ENCODE results near the gene MYL3.

MYL3 gene

GRCh38 chr3:46865546-46865945 lies 2.3 kb upstream of the MYL3 start:
- no peak for DNase-seq (ENCODE audit: low read depth in 3 of 3)

DNA sequence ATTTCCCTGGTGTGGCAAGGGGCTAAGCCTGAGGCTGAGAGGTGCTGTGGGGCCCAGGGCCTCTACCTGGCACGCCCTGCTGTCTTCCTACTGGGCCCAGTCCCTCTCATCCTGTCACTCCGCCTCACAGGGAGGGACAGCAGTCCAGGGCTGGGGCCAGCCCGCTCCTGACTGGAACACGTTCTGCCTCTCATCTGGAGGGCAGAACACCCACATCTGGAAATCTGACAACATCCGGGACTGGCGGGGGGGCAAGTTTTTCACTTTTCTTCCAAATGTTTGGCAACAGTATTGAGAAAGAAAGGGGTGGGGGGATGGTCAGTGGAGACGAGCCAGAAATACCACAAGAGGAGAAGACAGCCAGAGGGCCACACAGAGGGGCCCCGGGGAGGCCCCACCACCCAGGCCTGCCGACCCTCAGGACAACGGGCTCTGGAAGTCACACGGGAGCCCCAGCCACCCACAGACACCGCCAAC lies 1.8 kb upstream of the MYL3 start:
- DNase-seq (ENCODE audit: low read depth in 3 of 3), result no peak

- DNase-seq (ENCODE audit: low read depth in 3 of 3), result no peak
Observed at GRCh38 chr3:46864061-46864881, 1.0 kb upstream of the MYL3 start.

DNA sequence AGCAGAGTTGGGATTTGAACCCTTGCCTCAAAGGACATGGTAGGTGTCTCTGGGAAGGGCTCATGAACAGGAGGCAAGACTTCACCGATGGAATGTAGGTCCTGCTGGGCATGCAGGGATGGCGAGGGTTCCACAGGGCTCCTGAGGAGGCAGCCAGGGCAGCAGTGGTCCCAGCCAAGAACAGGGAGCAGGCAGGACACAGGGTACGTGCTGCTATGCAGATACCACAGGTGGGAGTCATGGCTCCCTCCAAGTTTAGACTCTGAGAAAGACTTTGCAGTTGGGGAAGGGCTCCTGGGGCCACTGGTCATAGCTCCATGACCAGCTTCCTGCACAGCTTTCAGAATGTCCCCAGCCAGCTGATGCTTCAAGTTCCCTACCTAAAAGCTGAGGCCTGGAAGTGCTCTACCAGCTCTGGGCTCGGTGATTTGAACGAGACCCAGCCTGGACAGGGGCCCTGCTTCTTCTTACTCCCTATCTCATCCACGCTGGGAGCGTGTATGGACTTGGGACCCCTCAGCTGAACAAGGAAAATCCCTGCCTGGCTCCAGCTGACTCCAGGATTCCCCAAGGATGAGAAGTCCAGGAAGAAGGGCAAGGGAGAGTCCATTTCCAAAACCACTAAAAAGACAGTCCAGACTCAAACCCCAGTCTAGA lies 747 bp downstream of the MYL3 start:
- DNase-seq (ENCODE audit: low read depth in 3 of 3), result no peak

DNA sequence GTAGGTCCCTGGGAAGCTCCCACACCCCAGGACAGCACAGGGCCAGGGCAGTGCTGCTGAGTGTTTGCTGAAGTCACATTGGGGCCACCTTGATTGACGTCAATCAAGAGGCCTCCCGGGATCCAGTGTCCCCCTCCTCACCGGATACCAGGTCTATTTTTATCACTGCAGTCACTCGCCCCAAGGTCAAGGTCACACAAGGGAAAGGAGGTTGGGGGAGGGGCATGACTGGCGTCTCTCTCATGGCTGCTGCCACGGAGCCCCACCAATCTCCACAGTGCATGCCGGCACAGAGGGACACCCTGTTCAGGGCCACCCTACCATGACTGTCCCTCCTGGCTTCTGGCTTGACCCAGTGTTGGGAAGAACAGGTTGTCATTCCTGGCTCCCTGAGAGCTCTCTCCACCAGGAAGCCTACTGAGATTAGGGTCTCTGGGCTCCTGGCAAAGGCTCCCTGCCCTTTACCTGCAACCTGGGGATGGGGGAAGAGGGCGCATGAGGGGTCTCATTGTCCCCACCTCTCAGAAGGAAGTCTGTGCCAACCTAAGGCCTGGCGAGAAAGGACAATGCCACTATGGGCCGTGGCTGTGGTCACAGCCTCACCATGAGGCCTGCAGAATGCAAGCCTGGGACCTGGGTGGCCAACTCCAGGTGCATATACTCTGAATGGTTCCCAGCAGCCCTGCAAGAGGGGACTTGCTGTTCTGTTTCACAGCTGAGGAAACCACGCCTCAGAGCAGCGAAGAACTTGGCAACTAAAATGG lies 1.5 kb downstream of the MYL3 start:
- DNase-seq (ENCODE audit: low read depth in 3 of 3), result no peak

DNA sequence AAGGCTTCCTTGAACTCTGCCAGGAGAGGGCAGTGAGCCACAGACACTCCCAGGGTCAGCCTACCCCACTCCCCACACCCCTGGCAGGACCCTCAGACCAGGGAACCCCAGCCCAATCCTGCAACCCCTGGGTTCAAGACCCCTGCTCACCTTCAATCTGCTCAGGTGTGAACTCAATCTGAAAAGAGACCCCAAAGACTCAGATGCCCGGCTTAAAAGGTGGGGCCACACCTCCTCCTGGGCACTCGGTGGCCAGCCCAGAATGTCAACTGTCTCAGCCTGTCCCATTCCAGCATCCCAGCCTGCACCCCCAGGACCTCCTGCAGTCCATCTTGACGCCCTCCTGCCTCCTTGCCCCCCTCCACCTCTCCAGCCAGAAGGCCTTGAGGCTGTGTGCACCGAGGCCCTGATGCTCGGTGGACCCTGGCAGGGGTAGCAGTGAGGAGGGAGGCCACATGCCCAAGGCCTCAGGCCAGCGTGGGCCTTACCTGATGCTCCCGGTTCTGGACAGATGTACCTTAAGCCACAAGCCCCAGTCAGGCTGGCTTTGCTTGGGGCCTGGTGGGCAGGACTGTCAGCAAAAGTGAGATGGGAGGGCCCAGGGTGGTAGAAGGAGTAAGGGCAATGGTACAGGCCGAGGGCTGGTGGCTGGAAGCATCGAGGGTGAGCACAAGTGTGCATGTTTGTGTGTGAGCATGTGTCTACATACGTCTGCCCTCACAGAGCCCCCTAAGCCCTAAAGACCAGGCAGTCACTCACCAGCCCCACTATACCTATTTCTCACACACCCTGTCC lies 2.2 kb downstream of the MYL3 start:
- no peak for DNase-seq (ENCODE audit: low read depth in 3 of 3)

GRCh38 chr3:46860017-46860809 lies 3.0 kb downstream of the MYL3 start:
- DNase-seq (ENCODE audit: low read depth in 3 of 3), result no peak

DNA sequence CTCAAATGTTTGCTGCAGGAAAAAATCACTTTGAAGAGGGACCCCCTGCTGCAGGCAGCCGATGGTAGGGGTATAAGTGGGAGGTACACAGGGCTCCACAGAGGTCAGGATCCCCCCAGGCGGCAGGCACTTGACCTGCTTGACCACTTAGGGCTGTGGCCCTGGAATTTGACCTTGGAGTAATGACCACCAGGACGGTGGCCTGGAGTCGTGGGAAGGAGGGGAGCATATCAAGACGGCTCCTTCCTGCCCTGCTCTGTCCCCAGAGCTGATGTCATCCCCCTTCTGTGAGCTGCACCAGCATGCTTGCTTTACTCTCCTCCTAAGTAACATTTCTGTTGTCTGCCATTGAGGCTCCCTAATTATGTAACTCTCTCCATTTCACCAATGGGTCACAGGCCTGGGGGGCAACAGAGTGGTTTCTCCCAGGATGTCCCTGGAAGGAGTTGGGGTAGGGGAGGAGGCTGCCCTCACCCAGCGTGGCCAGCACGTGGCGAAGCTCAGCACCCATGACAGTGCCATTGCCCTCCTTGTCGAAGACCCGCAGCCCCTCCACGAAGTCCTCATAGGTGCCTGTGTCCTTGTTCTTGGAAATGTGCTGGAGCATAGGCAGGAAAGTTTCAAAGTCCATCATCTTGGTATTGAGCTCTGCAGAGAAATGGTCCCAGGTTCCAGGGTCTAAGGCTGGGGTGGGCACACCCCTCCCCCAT lies 4.1 kb downstream of the MYL3 start:
- no peak for DNase-seq (ENCODE audit: low read depth in 3 of 3)

GRCh38 chr3:46858456-46858855 lies 4.8 kb downstream of the MYL3 start:
- no peak for DNase-seq (ENCODE audit: low read depth in 3 of 3)

- DNase-seq (ENCODE audit: low read depth in 3 of 3), result no peak
Observed at GRCh38 chr3:46857485-46858341, 5.5 kb downstream of the MYL3 start.

- DNase-seq (ENCODE audit: low read depth in 3 of 3), result no peak
Observed at GRCh38 chr3:46856576-46857471, 6.4 kb downstream of the MYL3 start.

- DNase-seq (ENCODE audit: low read depth in 3 of 3), result no peak
Observed at GRCh38 chr3:46854555-46854991, 8.7 kb downstream of the MYL3 start.

GRCh38 chr3:46853441-46854415 lies 9.5 kb downstream of the MYL3 start:
- no peak for DNase-seq (ENCODE audit: low read depth in 3 of 3)

DNA sequence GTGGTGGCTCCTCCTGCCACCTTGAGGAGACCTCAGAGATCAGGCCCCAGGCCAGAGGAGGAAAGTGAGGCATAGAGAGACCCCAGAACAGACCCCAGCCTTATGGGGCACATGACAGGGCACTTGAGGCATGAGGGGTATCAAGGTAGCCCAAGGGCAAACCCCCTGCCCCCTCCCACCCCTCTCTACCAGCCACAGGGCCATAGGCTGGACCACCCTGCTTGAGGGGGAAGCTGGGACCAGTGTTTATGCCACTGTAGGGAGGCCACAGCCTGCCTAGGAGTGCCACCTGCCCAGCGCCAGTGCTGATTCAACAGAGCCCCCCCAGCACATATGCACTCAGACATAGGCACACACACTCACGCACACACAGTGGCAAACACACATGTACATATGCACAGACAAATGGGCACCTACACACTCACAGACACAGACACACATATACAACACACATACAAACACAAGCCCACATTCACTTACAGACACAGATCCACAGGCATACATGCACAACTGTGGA lies 10.3 kb downstream of the MYL3 start:
- DNase-seq (ENCODE audit: low read depth in 3 of 3), result no peak

DNA sequence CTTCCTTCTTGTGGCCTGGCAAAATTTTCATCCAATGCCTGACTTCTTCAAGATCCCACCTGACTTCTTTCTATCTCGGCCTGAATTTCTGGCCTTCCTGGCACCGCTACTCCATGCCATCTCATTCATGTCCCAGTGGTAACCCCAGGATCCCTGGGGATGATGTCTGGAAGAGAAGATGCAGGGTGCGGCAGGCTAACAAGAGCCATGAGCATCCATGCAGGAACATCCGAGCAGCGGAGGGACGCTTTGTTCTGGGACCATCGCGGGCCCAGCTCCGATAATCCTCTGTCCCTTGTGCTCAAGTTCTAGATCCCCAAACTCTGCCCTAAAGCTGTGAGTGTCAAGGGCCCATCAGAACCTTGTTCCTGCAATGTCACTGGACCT lies 10.9 kb downstream of the MYL3 start:
- DNase-seq (ENCODE audit: low read depth in 3 of 3), result no peak
